VCaP (cell line): ENCODE measurements around the gene MYO5C.

Source experiments
- H3K27ac ChIP-seq: fragments of 450-650 bp; 2 replicates; pipeline ENCODE4 v1.5.1; 2017
- CTCF ChIP-seq: fragments of 450-650 bp; conservative IDR thresholded peaks from 2 replicates; pipeline ENCODE4 v1.5.1; 2017; ENCODE audit warnings: mild to moderate bottlenecking, moderate library complexity

Gene MYO5C

GRCh38 chr15:52148403-52148802 is 147.2 kb downstream of the MYO5C start:
- no peak for TF ChIP-seq CTCF
- no peak overlapping the region for H3K27ac ChIP-seq

GRCh38 chr15:52146776-52147175 is 148.8 kb downstream of the MYO5C start:
- TF ChIP-seq CTCF: no peak

GRCh38 chr15:52146261-52146660 is 149.3 kb downstream of the MYO5C start:
- H3K27ac ChIP-seq: no peak overlapping the region
- TF ChIP-seq CTCF: no peak

More at GRCh38 chr15:52146776-52147175, 148.8 kb downstream of the MYO5C start:
- H3K27ac ChIP-seq: no peak overlapping the region

GRCh38 chr15:52144656-52145178 is 150.9 kb downstream of the MYO5C start:
- no peak for TF ChIP-seq CTCF

GRCh38 chr15:52143873-52144272 is 151.7 kb downstream of the MYO5C start:
- no peak for TF ChIP-seq CTCF
- no peak overlapping the region for H3K27ac ChIP-seq

More at GRCh38 chr15:52144656-52145178, 150.9 kb downstream of the MYO5C start:
- no peak overlapping the region for H3K27ac ChIP-seq
